Stimulated activated CD4-positive, alpha-beta T cell treated with anti-CD3 and anti-CD28 coated beads, Interleukin-2, amount 100 ng/mL, for 4 hours (primary cell): Measurements from ENCODE around the gene PNPLA6.
"Not testable (repeated sequence)": the region's sequence is repeated elsewhere in the genome, so short reads cannot be mapped to it uniquely, and the experiment has no call there.

ENCODE experiments used
- DNase-seq: peaks from one replicate; pipeline ENCODE4 v3.0.0-alpha.2; 2020; ENCODE audit warnings: low read depth

The PNPLA6 gene

DNA sequence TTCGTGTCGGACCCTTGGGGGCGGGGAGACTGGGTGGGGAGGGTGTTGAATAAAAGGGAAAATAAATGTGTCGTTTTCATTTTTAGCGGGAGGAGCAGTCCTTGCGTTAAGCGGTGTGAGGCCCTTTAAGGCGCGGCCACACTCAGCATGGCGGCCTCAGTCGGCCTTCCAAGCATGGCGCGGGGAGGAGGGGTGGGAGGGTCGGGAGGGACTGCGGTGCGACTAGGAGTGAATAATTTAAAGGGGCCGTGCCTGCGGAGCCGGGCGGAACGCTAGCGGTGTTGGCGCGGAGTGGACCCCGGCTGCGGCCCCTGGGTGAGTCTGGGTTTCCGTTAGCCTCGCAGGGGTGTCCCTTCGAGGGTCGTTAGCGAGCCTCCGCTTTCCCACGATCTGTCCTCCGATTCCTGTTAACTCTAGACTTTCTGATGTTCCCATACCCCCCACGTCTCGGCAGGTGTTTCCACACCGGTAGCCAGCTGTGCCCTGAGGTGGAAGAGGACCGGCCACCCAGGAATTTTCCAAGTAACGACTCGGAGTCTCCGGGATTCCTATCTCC, 1.5 kb upstream of the PNPLA6 start:
- DNase-seq = peak; percentile 76

DNA sequence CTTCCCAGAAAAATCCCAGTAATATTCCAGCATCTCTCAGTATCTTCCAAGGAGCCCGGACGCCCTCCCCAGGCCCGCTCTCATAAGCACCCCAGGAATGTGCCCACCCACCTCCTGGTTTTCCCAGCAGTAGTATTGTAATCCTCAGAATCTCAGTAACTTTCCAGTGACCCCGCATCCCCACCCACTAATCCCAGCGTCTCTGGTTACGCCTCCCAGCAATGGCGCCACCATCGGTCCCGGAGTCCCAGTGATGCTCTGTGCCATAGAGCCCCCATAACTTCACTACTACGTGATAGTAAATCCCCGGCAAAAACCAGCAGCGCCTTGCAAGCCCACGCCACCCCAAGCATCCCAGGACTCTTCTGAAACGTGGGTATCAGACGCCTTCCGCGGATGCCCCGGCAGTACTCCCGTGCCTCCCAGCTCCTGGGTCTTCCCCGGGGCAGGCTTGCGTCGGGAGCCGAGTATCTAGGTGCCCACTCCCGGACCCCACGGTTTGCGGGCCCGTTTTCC, 928 bp upstream of the PNPLA6 start:
- DNase-seq = no peak

DNA sequence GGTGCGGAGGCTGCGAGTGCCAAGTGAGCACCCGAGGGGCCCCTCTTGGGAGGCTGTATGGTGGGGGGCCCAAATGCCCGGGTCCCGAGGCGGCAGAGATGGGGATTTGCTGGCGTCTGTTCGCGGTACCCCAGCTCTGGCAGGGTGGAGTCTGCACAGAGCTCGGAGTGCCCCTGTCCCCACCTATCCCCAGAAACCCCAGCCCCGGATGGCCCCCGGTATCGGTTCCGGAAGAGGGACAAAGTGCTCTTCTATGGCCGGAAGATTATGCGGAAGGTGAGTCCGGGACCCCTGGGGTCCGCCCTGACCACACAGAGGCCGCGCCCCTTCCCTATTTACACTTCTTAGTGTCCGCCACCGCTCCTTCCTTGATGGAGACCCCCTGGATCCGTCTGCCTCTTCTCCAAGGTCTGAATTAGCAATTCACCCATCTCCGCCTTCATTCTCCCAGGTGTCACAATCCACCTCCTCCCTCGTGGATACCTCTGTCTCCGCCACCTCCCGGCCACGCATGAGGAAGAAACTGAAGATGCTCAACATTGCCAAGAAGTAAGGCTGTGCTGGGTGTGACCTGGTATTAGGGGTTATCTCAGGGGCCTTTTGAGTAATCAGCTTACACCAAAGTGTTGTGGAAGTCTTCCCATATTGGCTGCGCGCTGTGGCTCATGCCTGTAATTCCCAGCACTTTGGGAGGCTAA, 630 bp downstream of the PNPLA6 start:
- DNase-seq = no peak

DNA sequence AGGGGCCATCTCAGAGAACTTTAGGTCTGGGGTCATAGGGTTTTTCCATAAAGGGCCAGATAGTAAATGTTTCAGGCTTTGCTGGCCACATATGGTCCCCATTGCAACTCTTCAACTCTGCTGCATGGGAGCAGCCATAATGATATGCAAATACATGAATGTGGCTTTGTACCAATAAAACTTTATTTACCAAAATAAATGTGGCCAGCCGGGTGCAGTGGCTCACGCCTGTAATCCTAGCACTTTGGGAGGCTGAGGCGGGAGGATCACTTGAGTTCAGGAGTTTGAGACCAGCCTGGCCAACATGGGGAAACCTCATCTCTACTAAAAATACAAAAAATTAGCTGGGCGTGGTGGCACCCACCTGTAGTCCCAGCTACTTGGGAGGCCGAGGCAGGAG, 3.5 kb downstream of the PNPLA6 start:
- DNase-seq = not testable (repeated sequence)

DNA sequence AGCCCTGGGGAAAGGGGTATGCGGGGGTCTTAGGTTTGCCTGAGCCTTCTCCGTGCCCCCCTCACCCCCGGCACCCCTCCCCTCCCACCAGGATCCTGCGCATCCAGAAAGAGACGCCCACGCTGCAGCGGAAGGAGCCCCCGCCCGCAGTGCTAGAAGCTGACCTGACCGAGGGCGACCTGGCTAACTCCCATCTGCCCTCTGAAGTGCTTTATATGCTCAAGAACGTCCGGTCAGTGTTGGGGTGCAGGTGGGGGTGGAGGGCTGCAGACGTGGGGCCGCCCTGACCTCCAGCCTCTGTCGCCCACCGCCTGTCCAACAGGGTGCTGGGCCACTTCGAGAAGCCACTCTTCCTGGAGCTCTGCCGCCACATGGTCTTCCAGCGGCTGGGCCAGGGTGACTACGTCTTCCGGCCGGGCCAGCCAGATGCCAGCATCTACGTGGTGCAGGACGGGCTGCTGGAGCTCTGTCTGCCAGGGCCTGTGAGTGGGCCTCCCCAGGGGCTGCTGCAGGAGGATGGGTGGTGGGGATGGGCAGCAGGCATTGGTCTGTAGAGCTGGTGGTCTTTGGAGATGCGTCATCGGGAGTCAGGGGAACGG, 4.4 kb downstream of the PNPLA6 start:
- DNase-seq = no peak

DNA sequence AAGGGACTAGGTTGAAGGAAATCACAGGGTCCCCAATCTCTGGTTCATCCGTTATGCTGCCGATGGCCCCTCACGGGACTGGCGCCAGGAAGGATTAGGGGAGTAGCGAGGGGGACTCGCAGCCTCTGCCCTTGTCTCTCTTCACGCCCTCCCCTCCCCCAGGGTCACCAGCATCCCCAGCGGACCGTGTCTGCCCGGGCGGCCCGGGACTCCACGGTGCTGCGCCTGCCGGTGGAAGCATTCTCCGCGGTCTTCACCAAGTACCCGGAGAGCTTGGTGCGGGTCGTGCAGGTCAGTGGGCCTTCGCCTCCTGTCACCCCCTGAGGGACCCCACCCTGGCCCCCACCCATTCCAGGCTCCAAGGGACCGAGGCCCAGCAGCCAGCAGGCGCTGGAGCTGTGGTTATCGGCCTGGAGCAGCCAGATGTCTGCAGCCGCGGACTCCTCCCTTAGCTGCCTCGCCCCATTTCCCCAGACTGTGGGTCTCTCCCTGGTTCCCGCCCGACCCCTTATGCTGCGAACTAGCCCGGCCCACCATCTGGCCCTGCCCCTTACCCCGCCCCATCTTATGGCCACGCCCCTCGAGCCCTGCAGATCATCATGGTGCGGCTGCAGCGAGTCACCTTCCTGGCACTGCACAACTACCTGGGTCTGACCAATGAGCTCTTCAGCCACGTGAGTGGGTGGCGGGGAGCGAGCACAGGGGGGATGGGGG, 5.4 kb downstream of the PNPLA6 start:
- DNase-seq = no peak

DNA sequence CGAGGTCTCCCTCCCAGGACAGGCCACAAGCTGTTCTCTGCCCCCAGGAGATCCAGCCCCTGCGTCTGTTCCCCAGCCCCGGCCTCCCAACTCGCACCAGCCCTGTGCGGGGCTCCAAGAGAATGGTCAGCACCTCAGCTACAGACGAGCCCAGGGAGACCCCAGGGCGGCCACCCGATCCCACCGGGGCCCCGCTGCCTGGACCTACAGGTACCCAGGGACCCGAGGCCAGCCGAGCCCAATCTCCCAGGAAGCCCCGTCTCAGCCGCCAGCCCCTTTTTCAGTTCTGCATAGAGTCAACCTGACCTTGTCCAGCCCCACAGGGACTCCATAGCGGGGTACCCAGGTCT, 5.9 kb downstream of the PNPLA6 start:
- DNase-seq = no peak

DNA sequence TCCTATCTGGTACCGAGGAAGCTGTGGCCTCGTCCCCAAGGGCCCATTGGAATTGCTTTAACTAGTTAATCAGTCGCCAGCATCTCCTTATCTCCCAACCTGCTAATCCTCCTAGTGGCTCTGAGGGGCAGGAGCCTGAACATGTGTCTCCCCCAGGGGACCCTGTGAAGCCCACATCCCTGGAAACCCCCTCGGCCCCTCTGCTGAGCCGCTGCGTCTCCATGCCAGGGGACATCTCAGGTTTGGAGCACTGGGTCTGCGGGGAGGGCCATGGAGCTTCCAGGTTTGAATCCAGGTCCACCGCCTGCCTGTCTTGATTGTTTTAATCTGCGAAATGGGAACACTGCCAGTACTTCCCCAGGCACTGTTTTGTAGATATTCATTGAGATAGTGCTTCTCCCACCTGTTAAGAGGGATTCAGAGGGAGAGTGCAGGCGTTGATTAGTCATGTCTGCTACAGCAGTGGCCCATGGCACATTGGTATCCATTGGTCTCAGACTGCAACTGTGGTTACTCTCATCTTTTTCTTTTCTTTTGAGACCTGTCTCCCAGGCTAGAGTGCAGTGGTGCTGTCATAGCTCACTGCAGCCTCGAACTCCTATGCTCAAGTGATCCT, 6.4 kb downstream of the PNPLA6 start:
- DNase-seq = no peak

DNA sequence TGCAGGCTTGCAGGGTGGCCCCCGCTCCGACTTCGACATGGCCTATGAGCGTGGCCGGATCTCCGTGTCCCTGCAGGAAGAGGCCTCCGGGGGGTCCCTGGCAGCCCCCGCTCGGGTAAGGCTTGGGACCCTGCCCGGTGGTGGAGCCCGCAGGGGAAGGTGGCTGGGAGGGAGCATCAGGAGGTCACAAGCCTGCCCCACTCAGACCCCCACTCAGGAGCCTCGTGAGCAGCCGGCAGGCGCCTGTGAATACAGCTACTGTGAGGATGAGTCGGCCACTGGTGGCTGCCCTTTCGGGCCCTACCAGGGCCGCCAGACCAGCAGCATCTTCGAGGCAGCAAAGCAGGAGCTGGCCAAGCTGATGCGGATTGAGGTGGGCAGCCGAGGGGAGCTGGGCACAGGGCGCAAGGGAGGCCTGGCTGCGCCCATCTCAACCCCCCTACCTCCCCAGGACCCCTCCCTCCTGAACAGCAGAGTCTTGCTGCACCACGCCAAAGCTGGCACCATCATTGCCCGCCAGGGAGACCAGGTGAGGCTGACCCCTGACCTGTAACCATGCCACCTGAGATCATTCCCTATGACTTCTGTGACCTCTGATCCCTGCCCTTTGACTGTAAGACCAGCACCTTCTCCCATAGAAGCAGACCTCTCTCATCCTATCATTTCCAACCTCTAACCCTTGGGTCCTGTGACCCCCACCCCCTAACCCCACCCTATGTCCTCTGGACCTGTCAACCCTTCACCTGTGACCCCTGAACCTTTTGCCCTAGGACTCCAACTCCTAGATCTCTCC, 7.2 kb downstream of the PNPLA6 start:
- no peak for DNase-seq

DNA sequence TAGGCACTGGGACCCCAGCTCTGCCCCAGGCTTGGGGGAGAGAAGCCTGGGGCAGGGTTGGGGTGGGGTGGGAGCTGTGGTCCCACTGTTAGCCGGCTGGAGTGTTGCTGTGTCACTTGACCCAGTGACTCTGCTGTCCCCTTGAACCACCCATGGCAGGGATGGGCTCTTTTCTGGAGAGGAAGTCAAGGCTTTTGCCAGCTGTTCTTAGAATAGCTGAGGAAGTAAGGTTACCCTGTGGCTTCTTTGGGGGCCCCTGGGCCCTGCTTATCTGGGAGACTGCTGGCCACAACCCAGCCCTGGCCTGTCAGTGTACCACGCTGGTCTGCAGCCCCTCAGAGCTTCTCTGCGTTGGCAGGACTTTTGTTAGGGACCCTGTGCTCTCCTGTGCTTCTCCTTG, 9.1 kb downstream of the PNPLA6 start:
- DNase-seq = no peak

DNA sequence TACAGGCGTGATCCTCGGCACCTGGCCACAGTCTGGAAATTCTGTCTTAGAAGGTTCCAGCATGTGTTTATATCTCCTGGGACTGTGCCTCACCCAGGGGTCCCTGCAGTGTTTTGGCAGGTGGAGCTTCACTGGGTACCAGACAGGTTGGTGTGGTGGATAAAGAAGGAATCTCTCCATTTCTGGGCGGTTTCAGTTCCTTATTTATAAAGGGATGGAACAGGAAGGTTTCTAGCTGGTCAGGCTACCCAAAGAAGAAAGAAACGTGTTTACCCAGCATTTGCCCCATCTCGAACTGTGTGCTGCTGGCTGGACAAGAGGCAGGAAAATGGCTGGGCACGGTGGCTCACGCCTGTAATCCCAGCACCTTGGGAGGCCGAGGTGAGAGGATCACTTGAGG, 9.8 kb downstream of the PNPLA6 start:
- DNase-seq = no peak

DNA sequence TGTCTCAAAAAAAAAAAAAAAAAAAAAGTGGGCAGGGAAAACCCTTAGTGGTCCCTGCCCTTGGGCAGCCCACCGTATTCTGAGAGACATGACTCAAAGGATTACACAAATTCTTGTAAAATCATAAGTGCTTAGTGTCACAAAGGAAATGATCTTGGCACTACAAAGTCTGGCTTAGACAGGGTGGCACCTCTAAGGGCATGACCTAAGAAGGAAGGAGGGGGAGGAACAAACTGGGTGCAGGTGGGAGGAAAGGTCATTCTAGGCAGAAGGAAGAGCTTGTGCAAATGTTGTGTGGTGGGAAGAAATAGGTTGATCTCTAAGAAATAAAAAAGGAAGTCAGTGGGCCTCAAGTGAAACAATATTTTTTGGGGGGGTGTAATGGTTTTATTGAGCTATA, 10.4 kb downstream of the PNPLA6 start:
- no peak for DNase-seq

DNA sequence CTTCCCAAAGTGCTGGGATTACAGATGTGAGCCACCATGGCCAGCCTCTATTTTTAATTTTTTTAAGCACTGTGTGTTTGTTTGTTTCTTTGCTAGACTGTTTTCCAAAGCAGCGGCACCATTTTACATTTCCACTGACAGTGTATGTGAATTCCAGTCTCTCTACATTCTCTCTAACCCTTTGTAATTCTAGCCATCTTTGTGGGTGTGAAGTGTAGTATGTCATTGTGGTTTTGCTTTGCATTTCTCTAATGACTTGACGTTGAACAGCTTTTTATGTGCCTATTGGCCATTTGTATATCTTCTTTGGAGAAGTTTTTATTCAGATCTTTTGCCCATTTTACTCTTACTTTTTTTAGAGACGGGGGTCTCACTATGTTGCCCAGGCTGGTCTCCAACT, 11.6 kb downstream of the PNPLA6 start:
- no peak for DNase-seq

DNA sequence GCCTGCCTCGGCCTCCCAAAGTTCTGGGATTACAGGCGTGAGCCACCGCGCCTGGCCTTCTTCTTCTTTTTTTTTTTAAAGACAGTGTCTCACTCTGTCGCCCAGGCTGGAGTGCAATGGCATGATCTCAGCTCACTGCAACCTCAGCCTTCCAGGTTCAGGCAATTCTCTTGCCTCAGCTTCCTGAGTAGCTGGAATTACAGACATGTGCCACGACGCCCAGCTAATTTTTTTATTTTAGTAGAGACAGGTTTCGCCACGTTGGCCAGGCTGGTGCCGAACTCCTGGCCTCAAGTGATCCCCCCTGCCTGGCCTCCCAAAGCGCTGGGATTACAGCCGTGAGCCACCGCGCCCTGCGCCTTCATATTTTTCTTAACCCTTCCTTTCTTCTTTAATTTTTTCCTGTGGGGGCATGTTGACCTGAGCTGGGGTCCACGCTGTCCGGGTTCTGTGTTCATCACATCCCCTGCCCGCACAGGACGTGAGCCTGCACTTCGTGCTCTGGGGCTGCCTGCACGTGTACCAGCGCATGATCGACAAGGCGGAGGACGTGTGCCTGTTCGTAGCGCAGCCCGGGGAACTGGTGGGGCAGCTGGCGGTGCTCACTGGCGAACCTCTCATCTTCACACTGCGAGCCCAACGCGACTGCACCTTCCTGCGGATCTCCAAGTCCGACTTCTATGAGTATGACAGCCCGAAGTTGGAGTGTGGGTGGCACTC, 14.1 kb downstream of the PNPLA6 start:
- no peak for DNase-seq

DNA sequence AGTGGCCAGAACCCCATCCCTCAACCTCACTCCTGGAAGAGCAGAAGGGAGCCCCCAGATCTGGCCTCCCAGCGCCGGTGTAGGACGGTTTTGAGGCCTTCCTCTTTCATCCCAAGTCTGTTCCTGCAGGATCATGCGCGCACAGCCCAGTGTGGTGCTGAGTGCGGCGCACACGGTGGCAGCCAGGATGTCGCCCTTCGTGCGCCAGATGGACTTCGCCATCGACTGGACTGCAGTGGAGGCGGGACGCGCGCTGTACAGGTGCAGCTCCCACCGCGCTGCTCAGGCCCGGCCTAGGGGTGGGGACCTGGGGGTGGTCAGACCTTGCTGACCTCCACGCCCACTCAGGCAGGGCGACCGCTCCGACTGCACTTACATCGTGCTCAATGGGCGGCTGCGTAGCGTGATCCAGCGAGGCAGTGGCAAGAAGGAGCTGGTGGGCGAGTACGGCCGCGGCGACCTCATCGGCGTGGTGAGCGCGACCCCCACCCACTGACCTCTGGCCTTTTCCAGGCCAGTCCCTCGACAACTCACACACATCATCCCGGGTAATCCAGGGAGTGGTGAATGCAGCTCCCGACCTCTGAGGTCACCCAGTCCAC, 14.8 kb downstream of the PNPLA6 start:
- DNase-seq = no peak

DNA sequence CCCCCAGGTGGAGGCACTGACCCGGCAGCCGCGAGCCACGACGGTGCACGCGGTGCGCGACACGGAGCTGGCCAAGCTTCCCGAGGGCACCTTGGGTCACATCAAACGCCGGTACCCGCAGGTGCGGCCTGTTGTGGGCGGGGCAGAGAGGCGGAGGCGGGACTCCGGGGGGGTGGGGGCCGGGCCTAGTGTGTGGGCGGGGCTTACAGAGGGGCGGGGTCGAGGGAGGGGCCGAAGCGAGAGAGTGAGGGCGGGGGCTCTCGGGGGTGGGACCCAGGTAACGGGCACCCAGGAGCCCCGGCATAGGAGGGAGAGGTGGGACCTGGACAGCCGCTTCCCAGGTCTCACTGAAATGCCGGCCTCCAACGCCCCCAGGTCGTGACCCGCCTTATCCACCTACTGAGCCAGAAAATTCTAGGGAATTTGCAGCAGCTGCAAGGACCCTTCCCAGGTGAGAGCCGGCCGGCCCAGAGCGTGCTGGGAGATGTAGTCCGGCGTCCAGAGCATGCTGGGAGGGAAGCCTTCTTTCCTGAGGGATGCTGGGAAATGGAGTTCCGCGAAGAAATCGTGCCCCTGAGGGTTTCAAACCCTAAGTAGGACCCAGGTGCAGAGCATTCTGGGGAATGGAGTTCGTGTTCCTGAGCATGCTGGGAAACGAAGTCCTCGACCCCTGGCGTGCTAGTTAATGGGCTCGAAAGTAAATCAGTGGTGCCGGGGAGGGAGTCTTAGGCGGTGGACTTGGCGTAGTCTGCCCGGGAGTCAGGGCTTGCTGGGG, 15.7 kb downstream of the PNPLA6 start:
- no peak for DNase-seq

DNA sequence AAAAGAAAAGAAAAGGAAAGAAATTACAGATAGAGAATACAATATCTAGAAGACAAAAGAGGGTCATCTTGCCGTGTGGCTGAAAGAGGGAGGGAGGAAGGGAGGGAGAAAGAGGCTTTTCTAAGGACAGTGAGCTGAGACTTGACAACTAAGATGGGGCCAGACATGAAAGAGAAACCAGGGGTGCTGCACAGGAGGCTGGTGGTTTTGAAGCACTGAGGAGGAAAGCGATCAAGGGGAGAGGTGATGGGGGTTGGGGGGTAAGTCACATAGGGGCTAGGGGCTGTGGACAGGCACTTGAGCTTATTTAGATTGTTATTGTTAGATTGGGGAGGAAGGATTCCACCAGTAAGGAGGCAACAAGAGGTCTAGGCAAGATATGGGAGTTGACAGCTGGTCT, 17.3 kb downstream of the PNPLA6 start:
- DNase-seq = no peak

DNA sequence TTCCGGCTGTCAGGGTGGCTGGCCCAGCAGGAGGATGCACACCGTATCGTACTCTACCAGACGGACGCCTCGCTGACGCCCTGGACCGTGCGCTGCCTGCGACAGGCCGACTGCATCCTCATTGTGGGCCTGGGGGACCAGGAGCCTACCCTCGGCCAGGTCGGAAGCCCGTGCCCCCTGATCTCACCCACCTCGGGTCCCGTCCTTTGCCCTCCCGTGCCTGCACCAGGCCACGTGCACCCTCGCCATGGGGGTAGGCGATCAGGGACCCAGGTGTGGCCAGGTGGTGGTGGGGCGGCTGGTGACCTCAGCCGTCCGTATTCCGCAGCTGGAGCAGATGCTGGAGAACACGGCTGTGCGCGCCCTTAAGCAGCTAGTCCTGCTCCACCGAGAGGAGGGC, 19.0 kb downstream of the PNPLA6 start:
- DNase-seq = no peak

DNA sequence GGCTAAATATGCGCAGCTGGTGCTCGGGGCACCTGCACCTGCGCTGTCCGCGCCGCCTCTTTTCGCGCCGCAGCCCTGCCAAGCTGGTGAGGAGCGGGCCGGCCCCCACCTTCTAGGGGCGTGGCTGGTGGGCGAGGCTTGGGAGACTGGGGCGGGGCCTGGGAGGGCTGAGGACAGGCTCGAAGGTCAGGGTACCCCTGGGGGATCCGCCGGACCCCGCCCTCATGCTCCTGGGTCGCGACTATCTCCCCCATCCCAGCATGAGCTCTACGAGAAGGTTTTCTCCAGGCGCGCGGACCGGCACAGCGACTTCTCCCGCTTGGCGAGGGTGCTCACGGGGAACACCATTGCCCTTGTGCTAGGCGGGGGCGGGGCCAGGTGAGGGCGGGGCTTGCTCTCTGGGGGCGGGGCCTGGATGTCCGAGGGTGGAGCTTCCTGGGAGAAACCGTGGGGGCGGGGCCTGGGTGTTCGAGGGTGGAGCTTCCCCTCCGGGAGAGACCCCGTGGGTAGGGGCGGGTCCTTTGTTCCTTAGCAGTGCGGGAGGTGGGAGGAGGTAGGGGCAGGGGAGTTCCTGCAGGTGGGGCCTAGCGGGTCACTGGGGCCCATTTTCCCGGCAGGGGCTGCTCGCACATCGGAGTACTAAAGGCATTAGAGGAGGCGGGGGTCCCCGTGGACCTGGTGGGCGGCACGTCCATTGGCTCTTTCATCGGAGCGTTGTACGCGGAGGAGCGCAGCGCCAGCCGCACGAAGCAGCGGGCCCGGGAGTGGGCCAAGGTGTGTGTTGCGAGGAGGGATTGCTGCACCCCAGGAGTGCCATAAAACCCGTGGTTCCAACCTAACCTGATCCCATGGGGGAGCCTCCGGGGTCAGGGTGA, 19.7 kb downstream of the PNPLA6 start:
- no peak for DNase-seq
